HG03103 (cell line): ENCODE measurements around the gene CREG1.

ENCODE experiments used
- ATAC-seq: cut with Tn5 transposase; IDR thresholded peaks from one replicate; pipeline ENCODE4 v1.9.1; 2021; ENCODE audit warnings: low read depth; ENCODE audit not compliant: unreplicated experiment

Gene CREG1

DNA sequence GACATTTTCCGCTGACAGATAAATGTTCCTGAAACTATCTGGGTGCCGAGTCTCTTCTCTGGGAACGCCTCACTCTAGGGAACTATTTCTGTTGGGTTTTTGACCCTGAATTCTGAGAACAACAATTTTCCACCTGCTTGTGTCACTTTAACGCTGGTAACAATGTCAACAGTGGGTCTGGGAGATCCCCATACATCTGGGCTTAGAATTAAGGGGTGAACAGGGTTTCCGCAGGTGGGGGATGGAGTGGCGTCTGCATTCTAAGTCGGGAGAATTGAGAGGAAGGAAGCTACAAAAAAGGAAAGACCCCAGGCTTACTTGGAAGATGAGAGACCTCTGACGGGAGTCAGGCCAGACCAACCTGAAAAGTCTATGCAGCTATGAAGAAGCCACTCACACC is 44.0 kb downstream of the CREG1 start:
- ATAC-seq, result no peak

GRCh38 chr1:167507719-167508118 is 45.8 kb downstream of the CREG1 start:
- ATAC-seq, result no peak

DNA sequence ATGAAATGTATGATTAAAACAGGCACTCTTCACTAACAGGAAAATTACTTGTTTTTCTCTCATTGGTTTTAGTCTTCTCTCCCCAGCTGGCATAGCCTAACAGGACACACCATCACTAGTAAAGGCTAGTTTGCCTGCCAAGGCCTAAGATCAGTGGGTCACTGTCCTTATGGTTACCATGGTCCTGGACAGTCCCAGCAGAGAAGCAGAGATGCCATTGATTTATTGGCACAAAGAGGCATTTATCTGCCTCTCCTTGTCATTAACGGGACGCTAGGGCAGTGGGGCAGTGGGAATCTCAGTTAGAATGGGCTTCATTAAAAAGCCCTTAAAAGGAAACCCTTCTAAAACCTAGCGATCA is 49.1 kb downstream of the CREG1 start:
- ATAC-seq, result no peak

DNA sequence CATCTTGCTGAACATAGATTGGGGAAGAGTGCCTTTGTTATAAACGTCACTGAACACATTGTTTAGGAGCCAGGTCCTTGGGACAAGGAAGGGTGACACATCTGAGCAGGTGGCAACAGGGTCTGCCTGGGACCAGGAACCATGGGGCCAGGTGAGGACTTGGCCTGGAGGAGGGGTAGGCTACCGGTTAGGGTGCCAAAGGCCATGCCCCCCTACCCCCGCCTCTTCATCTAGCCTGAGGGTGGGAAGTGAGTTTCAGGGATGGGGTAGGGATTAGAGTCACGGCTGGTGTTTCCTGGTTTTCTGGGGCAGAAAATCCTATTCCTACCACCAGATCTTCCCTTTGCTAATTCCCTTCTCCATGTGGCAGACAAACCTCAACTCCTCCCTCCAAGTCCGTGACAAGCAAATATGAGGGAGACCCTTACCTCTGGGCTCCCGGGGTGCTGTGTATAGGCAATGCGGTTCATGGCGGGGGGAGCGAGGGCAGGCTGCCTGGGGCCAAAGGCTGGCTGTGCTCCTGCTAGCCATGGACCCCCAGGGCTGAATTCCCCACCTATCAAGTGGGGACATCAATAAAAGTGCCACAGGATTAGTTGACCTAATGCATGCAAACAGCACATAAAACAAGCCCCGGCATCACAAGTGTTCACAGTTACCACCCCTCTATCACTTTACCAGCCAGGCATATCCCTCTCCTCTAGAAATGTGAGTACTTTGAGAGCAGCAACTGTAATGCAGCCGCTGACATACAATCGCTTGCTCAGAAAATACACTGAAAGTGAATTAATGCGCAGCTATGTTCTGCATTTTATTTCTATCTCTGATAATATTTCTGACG is 49.7 kb downstream of the CREG1 start:
- no peak for ATAC-seq

DNA sequence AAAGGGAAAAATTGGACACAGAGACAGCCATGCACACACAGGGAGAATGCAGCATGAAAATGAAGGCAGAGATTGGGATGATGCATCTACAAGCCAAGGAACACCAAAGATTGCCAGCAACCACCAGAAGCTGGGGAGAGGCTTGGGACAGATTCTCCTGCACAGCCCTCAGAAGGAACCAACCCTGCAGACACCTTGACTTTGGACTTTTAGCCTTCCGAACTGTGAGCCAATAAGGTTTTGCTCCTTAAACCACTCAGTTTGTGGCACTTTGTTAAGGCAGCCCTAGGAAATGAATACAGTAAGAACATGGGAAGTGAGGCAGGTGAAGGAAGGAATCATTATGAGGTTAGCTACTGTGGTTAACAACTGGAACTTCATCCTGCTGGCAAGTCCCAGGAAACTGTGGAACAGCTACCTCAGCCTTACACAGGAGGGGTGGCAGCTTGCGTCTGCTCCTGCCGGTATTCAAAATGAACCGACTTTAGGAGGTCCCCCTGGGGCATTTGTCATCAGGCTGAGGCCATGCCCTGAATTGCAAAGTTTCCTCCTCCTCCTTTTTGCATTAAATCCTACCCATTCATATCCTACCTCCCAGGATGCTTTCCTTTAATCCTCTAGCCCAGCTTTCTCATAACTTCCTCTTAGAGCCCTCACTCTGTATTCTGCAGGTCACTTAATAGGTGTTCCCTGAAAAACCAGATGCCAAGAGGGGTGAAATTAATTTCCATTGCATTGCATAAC is 50.7 kb downstream of the CREG1 start:
- no peak for ATAC-seq

DNA sequence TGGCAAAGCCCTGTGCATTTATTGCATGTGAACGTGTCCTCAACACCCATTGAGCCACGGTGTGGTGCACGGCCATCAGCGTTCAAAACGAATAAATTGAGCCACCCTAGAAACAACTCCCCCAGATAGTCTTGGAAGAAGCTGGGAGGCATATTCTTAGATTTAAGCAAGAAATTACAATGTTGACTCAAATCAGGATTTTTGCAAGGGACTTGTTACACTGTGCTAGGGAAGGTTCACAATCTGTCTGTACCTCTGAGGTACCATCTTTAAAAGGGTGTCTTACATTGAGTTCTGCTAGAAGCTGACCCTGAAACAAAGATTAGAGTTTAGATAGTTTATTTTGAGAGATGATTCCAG is 51.4 kb downstream of the CREG1 start:
- ATAC-seq, result no peak

DNA sequence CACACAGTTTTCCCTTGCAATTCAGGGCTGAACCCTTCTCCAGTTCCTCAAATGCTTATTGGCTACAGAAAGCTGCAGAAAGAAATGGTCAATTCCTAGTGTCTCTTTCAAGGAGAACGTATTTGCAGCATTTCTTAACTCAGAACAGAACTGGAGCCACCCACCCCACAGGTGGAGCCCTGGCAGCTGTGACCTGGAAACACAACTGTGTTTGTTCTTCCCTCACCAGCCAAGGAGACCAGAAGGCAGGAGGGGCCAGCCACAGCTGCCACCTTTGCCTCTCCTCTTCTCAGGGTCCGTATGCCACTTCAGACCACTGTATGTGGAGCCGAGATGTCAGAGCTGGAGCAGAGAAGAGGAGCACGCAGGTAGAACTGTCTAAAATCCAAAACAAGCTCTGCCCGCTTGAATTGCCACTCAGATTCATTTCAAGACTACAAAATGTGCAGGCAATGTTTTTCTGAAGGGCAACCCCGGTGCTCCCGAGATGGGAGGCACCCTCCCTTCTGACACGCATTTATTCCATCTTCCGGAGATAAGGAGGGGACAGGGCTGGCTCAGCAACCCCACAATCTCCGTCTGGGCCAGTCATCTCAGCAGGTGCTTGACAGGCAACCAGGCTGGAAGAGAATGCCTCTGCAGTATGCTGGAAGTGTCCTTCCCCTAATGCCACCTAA is 51.9 kb downstream of the CREG1 start:
- ATAC-seq, result no peak

DNA sequence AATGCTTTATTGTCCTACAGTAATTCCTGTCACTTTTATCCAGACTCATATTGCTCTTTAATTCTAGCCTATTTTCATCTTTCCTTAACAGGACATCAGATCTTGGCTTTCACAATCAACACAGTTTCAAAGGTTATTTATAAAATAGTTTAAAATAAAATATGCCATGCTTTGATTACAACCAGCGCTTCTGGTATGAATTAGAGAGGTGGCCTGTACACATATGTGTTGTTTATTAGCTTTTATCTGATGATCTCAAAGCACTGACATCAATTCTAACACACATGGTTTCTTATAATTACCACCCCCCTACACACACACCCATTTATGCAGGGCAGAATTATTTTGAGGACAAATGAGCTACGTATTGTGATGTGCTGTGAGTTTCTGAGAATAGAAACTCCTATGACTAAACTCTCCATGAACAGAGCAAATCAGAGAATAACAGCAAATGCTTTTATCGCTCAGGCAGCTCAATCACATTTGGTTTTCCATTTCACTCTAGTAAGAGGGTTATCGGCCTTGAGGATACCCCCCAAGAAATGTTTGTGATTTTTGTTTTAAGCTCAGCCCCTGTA is 53.2 kb downstream of the CREG1 start:
- ATAC-seq, result no peak

GRCh38 chr1:167499664-167500101 is 53.9 kb downstream of the CREG1 start:
- ATAC-seq, result peak; percentile 98

DNA sequence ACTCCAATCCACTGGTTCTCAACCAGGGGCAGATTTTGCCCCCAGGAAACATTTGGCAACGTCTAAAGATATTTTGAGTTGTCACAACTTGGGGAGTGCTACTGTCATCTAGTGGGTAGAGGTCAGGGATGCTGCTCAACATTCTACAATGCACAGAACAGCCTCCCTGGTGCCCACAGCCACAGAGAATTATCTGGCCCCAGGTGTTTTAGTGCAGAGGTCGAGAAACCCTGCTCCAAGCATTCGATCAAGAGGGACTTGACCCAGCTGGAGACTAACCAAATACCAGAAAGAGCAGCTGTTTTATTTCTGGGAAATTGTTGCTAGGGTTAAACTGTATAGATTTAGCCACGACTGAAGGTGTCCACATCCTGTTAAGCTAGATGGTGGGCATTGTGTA is 54.5 kb downstream of the CREG1 start:
- ATAC-seq, result no peak

DNA sequence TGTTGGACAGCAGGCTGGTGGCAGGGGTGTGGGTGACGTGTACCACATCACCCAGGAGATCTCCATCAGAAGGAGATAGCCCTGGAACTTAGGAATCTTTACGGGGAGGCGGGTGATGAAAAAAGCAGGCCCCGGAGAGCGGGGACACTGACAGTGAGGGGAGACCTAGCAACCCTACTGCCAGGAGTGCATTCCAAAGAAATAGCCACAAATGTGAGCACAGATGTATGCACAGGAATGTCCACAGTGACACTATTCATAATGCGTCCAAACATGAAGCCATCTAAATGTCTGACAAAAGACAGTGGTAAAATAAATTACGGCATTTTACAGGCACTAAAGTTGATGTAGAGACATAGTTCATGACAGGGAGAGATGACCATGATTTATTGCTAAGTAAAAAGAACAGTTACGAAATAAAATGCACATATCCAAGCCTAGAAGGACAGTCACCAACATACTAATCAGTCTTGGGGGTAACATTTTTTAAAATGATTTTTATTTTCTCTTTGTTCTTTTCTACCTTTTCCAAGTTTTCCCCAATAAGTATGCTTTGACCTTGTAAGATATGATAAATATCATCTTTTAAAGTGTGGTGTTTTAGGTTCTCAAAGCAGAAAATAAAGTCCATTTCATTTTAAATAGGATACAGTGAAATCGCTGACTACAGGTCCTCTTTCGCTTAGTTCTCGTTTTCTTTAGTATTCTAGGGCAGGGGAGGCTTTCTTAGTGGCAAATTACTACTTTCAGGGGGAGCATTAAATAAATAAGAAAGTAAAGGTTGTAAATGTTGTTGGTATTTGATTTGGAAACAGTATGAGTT is 56.6 kb downstream of the CREG1 start:
- no peak for ATAC-seq

- no peak for ATAC-seq
Measured at GRCh38 chr1:167493372-167493771, 60.2 kb downstream of the CREG1 start.

DNA sequence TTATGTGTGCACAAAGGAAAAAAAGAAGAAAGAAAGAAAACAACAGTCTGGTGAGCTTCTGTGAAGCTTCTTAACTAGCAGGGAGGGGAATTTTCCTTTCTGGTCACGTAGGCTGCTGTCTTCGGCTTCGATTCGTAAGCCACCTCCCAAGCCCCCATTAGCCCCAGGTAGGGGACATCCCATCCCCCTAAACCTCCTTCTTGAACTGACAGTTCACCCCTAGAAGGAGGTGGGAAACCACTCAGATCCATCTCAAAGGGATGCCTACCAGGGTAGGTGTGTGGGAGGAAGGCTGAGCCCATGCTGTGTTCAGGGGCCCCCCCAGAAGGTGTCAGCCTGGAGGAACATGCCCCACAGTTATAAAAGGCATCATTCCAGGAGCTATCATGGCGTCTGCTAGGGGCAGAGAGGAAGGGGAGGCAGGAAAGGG is 61.1 kb downstream of the CREG1 start:
- no peak for ATAC-seq

DNA sequence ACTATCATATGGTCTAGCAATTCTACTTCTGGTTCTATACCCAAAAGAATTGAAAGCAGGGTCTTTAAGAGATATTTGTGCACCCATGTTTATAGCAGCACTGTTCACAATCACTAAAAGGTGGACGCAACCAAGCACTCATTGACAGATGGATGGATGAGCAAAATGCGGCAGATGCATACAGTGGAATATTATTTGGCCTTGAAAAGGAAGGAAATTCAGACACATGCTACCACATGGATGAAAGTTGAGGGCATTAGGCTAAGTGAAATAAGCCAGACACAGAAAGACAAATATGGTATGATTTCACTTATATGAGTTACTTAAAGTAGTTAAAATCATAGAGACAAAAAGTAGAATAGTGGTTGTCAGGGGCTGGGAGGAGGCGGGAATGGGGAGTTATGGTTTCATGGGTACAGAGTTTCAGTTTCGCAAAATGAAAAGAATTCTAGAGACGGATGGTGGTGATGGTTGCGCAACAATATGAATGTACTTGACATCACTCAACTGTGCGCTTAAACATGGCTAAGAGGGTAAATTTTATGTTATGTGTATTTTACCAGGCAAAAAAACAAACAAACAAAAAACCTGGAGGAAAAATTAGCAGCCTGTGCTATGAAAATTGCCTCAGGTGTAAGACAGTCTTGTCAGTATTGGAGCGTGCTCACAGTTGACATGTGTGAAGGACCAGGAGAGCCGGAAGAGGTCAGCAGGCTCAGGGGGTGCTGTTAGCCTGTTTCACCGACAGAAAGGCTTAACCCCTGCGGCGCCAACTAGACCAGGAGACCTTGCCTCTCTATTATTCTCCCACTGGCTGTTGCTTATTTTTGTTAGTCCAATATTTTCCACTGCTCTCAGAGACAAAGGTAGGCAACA is 61.7 kb downstream of the CREG1 start:
- no peak for ATAC-seq
